ENCODE results near the gene CHAT.
A peak's percentile ranks its signal among the peaks of the same experiment; 100 is the strongest.

CHAT gene

GRCh38 chr10:49578392-49578791 is 35.4 kb upstream of the CHAT start:
- TF ChIP-seq PAX5 (IDR thresholded peaks at IDR 0.05; ENCODE audit: insufficient read depth, low read length, severe bottlenecking) (no peak), SPI1 (IDR thresholded peaks at IDR 0.05; ENCODE audit: low read depth, low read length) (no peak), POLR2A (IDR thresholded peaks at IDR 0.05; ENCODE audit: low read depth, low read length) (no peak), POU2F2 (IDR thresholded peaks at IDR 0.05; ENCODE audit: low read depth, low read length) (no peak), TAF1 (IDR thresholded peaks at IDR 0.05; ENCODE audit: low read depth, low read length) (no peak), POLR2AphosphoS5 (IDR thresholded peaks at IDR 0.05; ENCODE audit: low read depth, low read length) (no peak)
- FAIRE-seq (no peak), DNase-seq (ENCODE audit: insufficient read length, low spot score) (no peak)

GRCh38 chr10:49579621-49580020 is 34.2 kb upstream of the CHAT start:
- TF ChIP-seq TAF1 (IDR thresholded peaks at IDR 0.05; ENCODE audit: low read depth, low read length) (no peak), SPI1 (IDR thresholded peaks at IDR 0.05; ENCODE audit: low read depth, low read length) (no peak), POLR2A (IDR thresholded peaks at IDR 0.05; ENCODE audit: low read depth, low read length) (no peak), PAX5 (IDR thresholded peaks at IDR 0.05; ENCODE audit: insufficient read depth, low read length, severe bottlenecking) (no peak), POLR2AphosphoS5 (IDR thresholded peaks at IDR 0.05; ENCODE audit: low read depth, low read length) (no peak), POU2F2 (IDR thresholded peaks at IDR 0.05; ENCODE audit: low read depth, low read length) (no peak)
- no peak for FAIRE-seq

GRCh38 chr10:49585387-49585786 is 28.4 kb upstream of the CHAT start:
- DNase-seq (ENCODE audit: insufficient read length, low spot score) (no peak), FAIRE-seq (no peak)
- TF ChIP-seq TAF1 (IDR thresholded peaks at IDR 0.05; ENCODE audit: low read depth, low read length) (no peak), POU2F2 (IDR thresholded peaks at IDR 0.05; ENCODE audit: low read depth, low read length) (no peak), POLR2AphosphoS5 (IDR thresholded peaks at IDR 0.05; ENCODE audit: low read depth, low read length) (no peak), PAX5 (IDR thresholded peaks at IDR 0.05; ENCODE audit: insufficient read depth, low read length, severe bottlenecking) (no peak), SPI1 (IDR thresholded peaks at IDR 0.05; ENCODE audit: low read depth, low read length) (no peak), POLR2A (IDR thresholded peaks at IDR 0.05; ENCODE audit: low read depth, low read length) (no peak)

More at GRCh38 chr10:49579621-49580020, 34.2 kb upstream of the CHAT start:
- no peak for DNase-seq (ENCODE audit: insufficient read length, low spot score)

- no peak for DNase-seq (ENCODE audit: insufficient read length, low spot score)
- TF ChIP-seq POLR2AphosphoS5 (IDR thresholded peaks at IDR 0.05; ENCODE audit: low read depth, low read length) (no peak), POU2F2 (IDR thresholded peaks at IDR 0.05; ENCODE audit: low read depth, low read length) (no peak), TAF1 (IDR thresholded peaks at IDR 0.05; ENCODE audit: low read depth, low read length) (no peak), POLR2A (IDR thresholded peaks at IDR 0.05; ENCODE audit: low read depth, low read length) (no peak), SPI1 (IDR thresholded peaks at IDR 0.05; ENCODE audit: low read depth, low read length) (no peak), PAX5 (IDR thresholded peaks at IDR 0.05; ENCODE audit: insufficient read depth, low read length, severe bottlenecking) (no peak)
- FAIRE-seq, result no peak
Measured at GRCh38 chr10:49587981-49588380, 25.9 kb upstream of the CHAT start.

- FAIRE-seq, result peak; percentile 86
- DNase-seq (ENCODE audit: insufficient read length, low spot score), result no peak
Measured at GRCh38 chr10:49592726-49593563, 20.9 kb upstream of the CHAT start.

GRCh38 chr10:49593564-49593875 is 20.3 kb upstream of the CHAT start:
- DNase-seq (ENCODE audit: insufficient read length, low spot score), result no peak
- TF ChIP-seq POLR2AphosphoS5 (IDR thresholded peaks at IDR 0.05; ENCODE audit: low read depth, low read length) (no peak), SPI1 (IDR thresholded peaks at IDR 0.05; ENCODE audit: low read depth, low read length) (no peak), TAF1 (IDR thresholded peaks at IDR 0.05; ENCODE audit: low read depth, low read length) (no peak), PAX5 (IDR thresholded peaks at IDR 0.05; ENCODE audit: insufficient read depth, low read length, severe bottlenecking) (no peak), POLR2A (IDR thresholded peaks at IDR 0.05; ENCODE audit: low read depth, low read length) (no peak), POU2F2 (IDR thresholded peaks at IDR 0.05; ENCODE audit: low read depth, low read length) (no peak)
- no peak for FAIRE-seq

More at GRCh38 chr10:49592726-49593563, 20.9 kb upstream of the CHAT start:
- TF ChIP-seq SPI1 (IDR thresholded peaks at IDR 0.05; ENCODE audit: low read depth, low read length), result no peak
- TF ChIP-seq TAF1 (IDR thresholded peaks at IDR 0.05; ENCODE audit: low read depth, low read length), result no peak
- TF ChIP-seq POU2F2 (IDR thresholded peaks at IDR 0.05; ENCODE audit: low read depth, low read length), result no peak
- no peak for TF ChIP-seq POLR2AphosphoS5 (IDR thresholded peaks at IDR 0.05; ENCODE audit: low read depth, low read length)
- TF ChIP-seq PAX5 (IDR thresholded peaks at IDR 0.05; ENCODE audit: insufficient read depth, low read length, severe bottlenecking), result no peak
- no peak for TF ChIP-seq POLR2A (IDR thresholded peaks at IDR 0.05; ENCODE audit: low read depth, low read length)

- TF ChIP-seq POLR2A (IDR thresholded peaks at IDR 0.05; ENCODE audit: low read depth, low read length) (no peak), PAX5 (IDR thresholded peaks at IDR 0.05; ENCODE audit: insufficient read depth, low read length, severe bottlenecking) (no peak), SPI1 (IDR thresholded peaks at IDR 0.05; ENCODE audit: low read depth, low read length) (no peak), POU2F2 (IDR thresholded peaks at IDR 0.05; ENCODE audit: low read depth, low read length) (no peak), POLR2AphosphoS5 (IDR thresholded peaks at IDR 0.05; ENCODE audit: low read depth, low read length) (no peak), TAF1 (IDR thresholded peaks at IDR 0.05; ENCODE audit: low read depth, low read length) (no peak)
- DNase-seq (ENCODE audit: insufficient read length, low spot score), result no peak
- no peak for FAIRE-seq
Measured at GRCh38 chr10:49593998-49594397, 19.8 kb upstream of the CHAT start.

- DNase-seq (ENCODE audit: insufficient read length, low spot score) (no peak), FAIRE-seq (peak; percentile 87)
- TF ChIP-seq SPI1 (IDR thresholded peaks at IDR 0.05; ENCODE audit: low read depth, low read length), result no peak
- no peak for TF ChIP-seq PAX5 (IDR thresholded peaks at IDR 0.05; ENCODE audit: insufficient read depth, low read length, severe bottlenecking)
Measured at GRCh38 chr10:49594594-49594993, 19.2 kb upstream of the CHAT start.

GRCh38 chr10:49595003-49595712 is 18.7 kb upstream of the CHAT start:
- DNase-seq (ENCODE audit: insufficient read length, low spot score) (no peak), FAIRE-seq (no peak)
- TF ChIP-seq PAX5 (IDR thresholded peaks at IDR 0.05; ENCODE audit: insufficient read depth, low read length, severe bottlenecking) (no peak), POU2F2 (IDR thresholded peaks at IDR 0.05; ENCODE audit: low read depth, low read length) (no peak), POLR2AphosphoS5 (IDR thresholded peaks at IDR 0.05; ENCODE audit: low read depth, low read length) (no peak), TAF1 (IDR thresholded peaks at IDR 0.05; ENCODE audit: low read depth, low read length) (no peak), SPI1 (IDR thresholded peaks at IDR 0.05; ENCODE audit: low read depth, low read length) (no peak), POLR2A (IDR thresholded peaks at IDR 0.05; ENCODE audit: low read depth, low read length) (no peak)

All from GM12891 (cell line).